T-helper 17 cell (primary cell): Measurements from ENCODE around the gene GLIS1. TPM values are rescaled to one million over a fixed set of nuclear protein-coding genes. Genes with fewer than 3 reads are reported as not detected.

Experiments
- ATAC-seq: fragments of 150-1000 bp; cut with Tn5 transposase; 2 replicates; pipeline ENCODE4 v1.10.0; 2021; ENCODE audit warnings: mild to moderate bottlenecking, moderate library complexity
- DNase-seq, 3 donors: peaks; one replicate each; pipeline versions ENCODE4 v3.0.0 to v3.0.0-alpha.2; 2020 to 2021
- H3K9me3 ChIP-seq: one replicate; pipeline ENCODE4 v1.7.0; 2013; ENCODE audit warnings: low read length, mild to moderate bottlenecking; ENCODE audit not compliant: control insufficient read depth, poor library complexity, severe bottlenecking
- H3K27ac Mint-ChIP-seq: one replicate; pipeline ENCODE4 v1.8.0; 2022; ENCODE audit warnings: mild to moderate bottlenecking, moderate library complexity, mixed read lengths
- H3K27me3 Mint-ChIP-seq: one replicate; pipeline ENCODE4 v1.8.0; 2022; ENCODE audit warnings: mixed read lengths
- H3K36me3 Mint-ChIP-seq: one replicate; pipeline ENCODE4 v1.8.0; 2022; ENCODE audit warnings: low read depth, mixed read lengths
- H3K4me1 Mint-ChIP-seq: one replicate; pipeline ENCODE4 v1.8.0; 2022; ENCODE audit warnings: mild to moderate bottlenecking, mixed read lengths
- H3K4me3 Mint-ChIP-seq: one replicate; pipeline ENCODE4 v1.8.0; 2022; ENCODE audit warnings: mild to moderate bottlenecking, moderate library complexity, mixed read lengths
- total RNA-seq, 4 donors: library from RNA in 2 of 4; stranded (reverse) in 2 of 4; gene quantifications; one replicate each; pipeline ENCODE4 v1.2.3 and lab custom pipeline; 2022 to 2026

GLIS1 gene
- total RNA-seq, 2 donors from 2014 or later, result not detected

GRCh38 chr1:53477651-53478501, 261.1 kb downstream of the GLIS1 start:
- H3K4me3 Mint-ChIP-seq, result no peak overlapping the region
- DNase-seq (no peak), ATAC-seq (no peak)

GRCh38 chr1:53476579-53476978, 262.4 kb downstream of the GLIS1 start:
- DNase-seq, result no peak

More at GRCh38 chr1:53477651-53478501, 261.1 kb downstream of the GLIS1 start:
- H3K9me3 ChIP-seq, result no peaks in the 10 kb centered on the region
- H3K4me1 Mint-ChIP-seq, result peaks cover 2% of the 10 kb centered on the region
- H3K27ac Mint-ChIP-seq, result no peak overlapping the region
- H3K27me3 Mint-ChIP-seq, result peaks cover 36% of the 10 kb centered on the region
- H3K36me3 Mint-ChIP-seq, result no peaks in the 10 kb centered on the region

GRCh38 chr1:53475664-53476063, 263.3 kb downstream of the GLIS1 start:
- ATAC-seq, result no peak
- no peak for DNase-seq
- peaks cover 28% of the 10 kb centered on the region for H3K27me3 Mint-ChIP-seq
- H3K36me3 Mint-ChIP-seq, result peaks cover 2% of the 10 kb centered on the region
- no peaks in the 10 kb centered on the region for H3K9me3 ChIP-seq
- no peak overlapping the region for H3K4me3 Mint-ChIP-seq
- peaks cover 3% of the 10 kb centered on the region for H3K4me1 Mint-ChIP-seq
- no peak overlapping the region for H3K27ac Mint-ChIP-seq

More at GRCh38 chr1:53476579-53476978, 262.4 kb downstream of the GLIS1 start:
- no peak overlapping the region for H3K4me3 Mint-ChIP-seq
- no peak for ATAC-seq
- H3K4me1 Mint-ChIP-seq, result peaks cover 2% of the 10 kb centered on the region
- no peak overlapping the region for H3K27ac Mint-ChIP-seq
- H3K9me3 ChIP-seq, result no peaks in the 10 kb centered on the region
- peaks cover 28% of the 10 kb centered on the region for H3K27me3 Mint-ChIP-seq
- peaks cover 2% of the 10 kb centered on the region for H3K36me3 Mint-ChIP-seq

- Mint-ChIP-seq H3K4me1 (peaks cover 5% of the 10 kb centered on the region), H3K27ac (no peak overlapping the region), H3K4me3 (no peak overlapping the region), H3K27me3 (peaks cover 27% of the 10 kb centered on the region), H3K36me3 (peaks cover 2% of the 10 kb centered on the region)
- no peaks in the 10 kb centered on the region for H3K9me3 ChIP-seq
- DNase-seq, result no peak
- no peak for ATAC-seq
Measured at GRCh38 chr1:53473463-53473862, 265.5 kb downstream of the GLIS1 start.

GRCh38 chr1:53471000-53471399, 268.0 kb downstream of the GLIS1 start:
- H3K27me3 Mint-ChIP-seq, result peaks cover 10% of the 10 kb centered on the region
- H3K36me3 Mint-ChIP-seq, result peaks cover 2% of the 10 kb centered on the region
- H3K27ac Mint-ChIP-seq, result no peak overlapping the region
- H3K4me1 Mint-ChIP-seq, result peaks cover 7% of the 10 kb centered on the region
- H3K4me3 Mint-ChIP-seq, result no peak overlapping the region
- no peak for ATAC-seq
- no peaks in the 10 kb centered on the region for H3K9me3 ChIP-seq
- DNase-seq, result no peak

GRCh38 chr1:53470584-53470983, 268.4 kb downstream of the GLIS1 start:
- DNase-seq (no peak), ATAC-seq (no peak)
- H3K9me3 ChIP-seq, result no peaks in the 10 kb centered on the region
- H3K4me1 Mint-ChIP-seq, result peaks cover 5% of the 10 kb centered on the region
- H3K4me3 Mint-ChIP-seq, result no peak overlapping the region
- H3K27ac Mint-ChIP-seq, result no peak overlapping the region
- peaks cover 6% of the 10 kb centered on the region for H3K27me3 Mint-ChIP-seq
- H3K36me3 Mint-ChIP-seq, result peaks cover 2% of the 10 kb centered on the region

GRCh38 chr1:53470155-53470554, 268.8 kb downstream of the GLIS1 start:
- H3K9me3 ChIP-seq, result no peaks in the 10 kb centered on the region
- Mint-ChIP-seq H3K27ac (no peak overlapping the region), H3K36me3 (peaks cover 2% of the 10 kb centered on the region), H3K4me1 (peaks cover 5% of the 10 kb centered on the region), H3K4me3 (no peak overlapping the region), H3K27me3 (peaks cover 4% of the 10 kb centered on the region)
- ATAC-seq (no peak), DNase-seq (no peak)

- H3K9me3 ChIP-seq, result no peaks in the 10 kb centered on the region
- DNase-seq, result no peak
- Mint-ChIP-seq H3K4me3 (no peak overlapping the region), H3K36me3 (peaks cover 2% of the 10 kb centered on the region), H3K27ac (no peak overlapping the region), H3K27me3 (peaks cover 4% of the 10 kb centered on the region), H3K4me1 (peaks cover 5% of the 10 kb centered on the region)
- no peak for ATAC-seq
Measured at GRCh38 chr1:53469373-53469772, 269.6 kb downstream of the GLIS1 start.

- no peaks in the 10 kb centered on the region for H3K9me3 ChIP-seq
- Mint-ChIP-seq H3K36me3 (peaks cover 2% of the 10 kb centered on the region), H3K27ac (no peak overlapping the region), H3K27me3 (peaks cover 4% of the 10 kb centered on the region), H3K4me1 (peaks cover 5% of the 10 kb centered on the region), H3K4me3 (no peak overlapping the region)
- no peak for ATAC-seq
- DNase-seq, result no peak
Measured at GRCh38 chr1:53468374-53468773, 270.6 kb downstream of the GLIS1 start.

- Mint-ChIP-seq H3K27ac (no peak overlapping the region), H3K4me3 (no peak overlapping the region), H3K27me3 (peaks cover 4% of the 10 kb centered on the region), H3K4me1 (peaks cover 5% of the 10 kb centered on the region), H3K36me3 (peaks cover 2% of the 10 kb centered on the region)
- DNase-seq, result no peak
- no peaks in the 10 kb centered on the region for H3K9me3 ChIP-seq
- no peak for ATAC-seq
Measured at GRCh38 chr1:53467391-53467790, 271.6 kb downstream of the GLIS1 start.

- Mint-ChIP-seq H3K4me3 (no peak overlapping the region), H3K36me3 (no peaks in the 10 kb centered on the region), H3K27me3 (no peaks in the 10 kb centered on the region), H3K4me1 (peaks cover 3% of the 10 kb centered on the region), H3K27ac (no peak overlapping the region)
- DNase-seq, result no peak
- H3K9me3 ChIP-seq, result no peaks in the 10 kb centered on the region
- no peak for ATAC-seq
Measured at GRCh38 chr1:53465023-53465957, 273.7 kb downstream of the GLIS1 start.

- DNase-seq (no peak), ATAC-seq (no peak)
- no peak overlapping the region for H3K4me3 Mint-ChIP-seq
- no peaks in the 10 kb centered on the region for H3K27me3 Mint-ChIP-seq
- H3K36me3 Mint-ChIP-seq, result no peaks in the 10 kb centered on the region
- H3K9me3 ChIP-seq, result no peaks in the 10 kb centered on the region
- H3K27ac Mint-ChIP-seq, result no peak overlapping the region
- peaks cover 3% of the 10 kb centered on the region for H3K4me1 Mint-ChIP-seq
Measured at GRCh38 chr1:53463961-53464899, 274.7 kb downstream of the GLIS1 start.
